HEK293 (cell line): ENCODE results near the gene OR4D9.

Experiments used
- CTCF ChIA-PET: fragments of 350-600 bp; formaldehyde crosslinking; extraction: SDS; loops from one replicate; lab custom pipeline; 2021; ENCODE audit warnings: antibody characterized with exemption; lab: Yijun Ruan, JAX
- POLR2A ChIA-PET: fragments of 300-600 bp; formaldehyde crosslinking; extraction: SDS; loops from one replicate; lab custom pipeline; 2020; ENCODE audit warnings: antibody characterized with exemption, inconsistent platforms; lab: Yijun Ruan, JAX
- H3K27ac ChIP-seq: fragments of 200-500 bp; sonication (Bioruptor generic); 2 replicates; pipeline ENCODE4 v1.5.1; 2014; ENCODE audit warnings: low read depth, low read length, control low read depth, inconsistent platforms; ENCODE audit errors: extremely low read depth
- H3K36me3 ChIP-seq, 2 experiments: fragments of 200-500 bp in 1 of 2; sonication (Bioruptor generic) in 1 of 2; 1 replicate in 1 of 2; 2 replicates in 1 of 2; pipeline ENCODE4 v1.5.1; 2014 to 2017; ENCODE audit warnings: inconsistent platforms in 2 of 2, low read length in 2 of 2; ENCODE audit not compliant: control insufficient read depth in 2 of 2, insufficient read depth in 1 of 2
- H3K4me1 ChIP-seq: fragments of 200-500 bp; sonication (Bioruptor generic); 2 replicates; pipeline ENCODE4 v1.5.1; 2014; ENCODE audit warnings: mild to moderate bottlenecking, low read length, inconsistent platforms; ENCODE audit not compliant: control insufficient read depth, insufficient read depth
- H3K4me3 ChIP-seq: 2 replicates; pipeline ENCODE4 v1.5.1; 2011; ENCODE audit warnings: low read depth, mild to moderate bottlenecking, control low read depth, low read length, moderate library complexity
- H3K9me3 ChIP-seq: fragments of 200-500 bp; sonication (Bioruptor generic); 2 replicates; pipeline ENCODE4 v1.5.1; 2014; ENCODE audit warnings: low read depth, low read length, inconsistent platforms; ENCODE audit not compliant: control insufficient read depth, insufficient read depth
- BCL11A ChIP-seq: fragments of 450-650 bp; formaldehyde crosslinking; IDR thresholded peaks from 2 replicates; pipeline ENCODE4 v1.5.1; 2016; ENCODE audit warnings: low read depth, missing biosample characterization, missing genetic modification characterization
- ELK4 ChIP-seq: IDR thresholded peaks from 2 replicates; pipeline ENCODE4 v1.6.1; 2011; ENCODE audit warnings: mild to moderate bottlenecking, low read depth, low read length, borderline replicate concordance
- FEZF1 ChIP-seq: fragments of 450-650 bp; formaldehyde crosslinking; IDR thresholded peaks from 2 replicates; pipeline ENCODE4 v1.5.1; 2016; ENCODE audit warnings: missing biosample characterization, missing genetic modification characterization
- SP2 ChIP-seq: fragments of 450-650 bp; formaldehyde crosslinking; IDR thresholded peaks from 2 replicates; pipeline ENCODE4 v1.5.1; 2016; ENCODE audit warnings: missing biosample characterization, missing genetic modification characterization
- ZBTB21 ChIP-seq: fragments of 450-650 bp; formaldehyde crosslinking; IDR thresholded peaks from 2 replicates; pipeline ENCODE4 v1.5.1; 2017; ENCODE audit warnings: missing biosample characterization, missing genetic modification characterization
- ZBTB7A ChIP-seq: fragments of 450-650 bp; formaldehyde crosslinking; IDR thresholded peaks from 2 replicates; pipeline ENCODE4 v1.5.1; 2016; ENCODE audit warnings: low read depth, missing biosample characterization, missing genetic modification characterization
- ZNF157 ChIP-seq: fragments of 450-650 bp; formaldehyde crosslinking; IDR thresholded peaks from 2 replicates; pipeline ENCODE4 v1.5.1; 2016; ENCODE audit warnings: missing biosample characterization, missing genetic modification characterization
- ZNF2 ChIP-seq: fragments of 450-650 bp; formaldehyde crosslinking; IDR thresholded peaks from 2 replicates; pipeline ENCODE4 v1.5.1; 2016; ENCODE audit warnings: missing biosample characterization, missing genetic modification characterization
- ZNF211 ChIP-seq: fragments of 450-650 bp; formaldehyde crosslinking; IDR thresholded peaks from 2 replicates; pipeline ENCODE4 v1.5.1; 2016; ENCODE audit warnings: low read depth, missing biosample characterization, missing genetic modification characterization
- ZNF239 ChIP-seq: fragments of 450-650 bp; formaldehyde crosslinking; IDR thresholded peaks from 2 replicates; pipeline ENCODE4 v1.5.1; 2016; ENCODE audit warnings: missing biosample characterization, missing genetic modification characterization
- ZNF335 ChIP-seq: fragments of 450-650 bp; formaldehyde crosslinking; conservative IDR thresholded peaks from 2 replicates; pipeline ENCODE4 v1.5.1; 2016; ENCODE audit warnings: missing biosample characterization, missing genetic modification characterization
- ZNF510 ChIP-seq: fragments of 450-650 bp; formaldehyde crosslinking; IDR thresholded peaks from 2 replicates; pipeline ENCODE4 v1.5.1; 2018; ENCODE audit warnings: mild to moderate bottlenecking, missing genetic modification characterization, missing biosample characterization; ENCODE audit not compliant: insufficient replicate concordance
- ZNF654 ChIP-seq: fragments of 450-650 bp; formaldehyde crosslinking; IDR thresholded peaks from 2 replicates; pipeline ENCODE4 v1.5.1; 2016; ENCODE audit warnings: low read depth, missing biosample characterization, missing genetic modification characterization
- TF ChIP-seq, protein P1 (sequence below): fragments of 450-650 bp; formaldehyde crosslinking; conservative IDR thresholded peaks from 2 replicates; pipeline ENCODE4 v1.5.1; 2016; ENCODE audit warnings: low read depth, missing biosample characterization, missing genetic modification characterization
- TF ChIP-seq, protein P2 (sequence below): fragments of 450-650 bp; formaldehyde crosslinking; IDR thresholded peaks from 2 replicates; pipeline ENCODE4 v1.5.1; 2016; ENCODE audit warnings: missing biosample characterization, missing genetic modification characterization
- TF ChIP-seq, protein P3 (sequence below): fragments of 450-650 bp; formaldehyde crosslinking; IDR thresholded peaks from 2 replicates; pipeline ENCODE4 v1.5.1; 2017; ENCODE audit warnings: missing biosample characterization, missing genetic modification characterization

OR4D9 gene

GRCh38 chr11:59528711-59529110 lies 17.4 kb downstream of the OR4D9 start:
- Histone ChIP-seq H3K4me1 (no peaks in the 10 kb centered on the region), H3K36me3 (no peaks in the 10 kb centered on the region), H3K4me3 (no peak overlapping the region), H3K9me3 (no peaks in the 10 kb centered on the region), H3K27ac (no peak overlapping the region)
- POLR2A ChIA-PET: no interaction called here
- CTCF ChIA-PET: interaction anchor here (0.6 kb wide), 1 partner anchor 216 kb away, joined by 6 read pairs; no protein-coding TSS in a partner anchor
- TF ChIP-seq ELK4 (no peak), ZNF157 (no peak), ZBTB7A (tag by site-specific recombination) (no peak), BCL11A (tag by site-specific recombination) (no peak), ZNF239 (tag by site-specific recombination) (no peak), ZNF2 (no peak), SP2 (tag by site-specific recombination) (no peak), ZBTB21 (tag by site-specific recombination) (no peak)
- TF ChIP-seq, protein P1, sequence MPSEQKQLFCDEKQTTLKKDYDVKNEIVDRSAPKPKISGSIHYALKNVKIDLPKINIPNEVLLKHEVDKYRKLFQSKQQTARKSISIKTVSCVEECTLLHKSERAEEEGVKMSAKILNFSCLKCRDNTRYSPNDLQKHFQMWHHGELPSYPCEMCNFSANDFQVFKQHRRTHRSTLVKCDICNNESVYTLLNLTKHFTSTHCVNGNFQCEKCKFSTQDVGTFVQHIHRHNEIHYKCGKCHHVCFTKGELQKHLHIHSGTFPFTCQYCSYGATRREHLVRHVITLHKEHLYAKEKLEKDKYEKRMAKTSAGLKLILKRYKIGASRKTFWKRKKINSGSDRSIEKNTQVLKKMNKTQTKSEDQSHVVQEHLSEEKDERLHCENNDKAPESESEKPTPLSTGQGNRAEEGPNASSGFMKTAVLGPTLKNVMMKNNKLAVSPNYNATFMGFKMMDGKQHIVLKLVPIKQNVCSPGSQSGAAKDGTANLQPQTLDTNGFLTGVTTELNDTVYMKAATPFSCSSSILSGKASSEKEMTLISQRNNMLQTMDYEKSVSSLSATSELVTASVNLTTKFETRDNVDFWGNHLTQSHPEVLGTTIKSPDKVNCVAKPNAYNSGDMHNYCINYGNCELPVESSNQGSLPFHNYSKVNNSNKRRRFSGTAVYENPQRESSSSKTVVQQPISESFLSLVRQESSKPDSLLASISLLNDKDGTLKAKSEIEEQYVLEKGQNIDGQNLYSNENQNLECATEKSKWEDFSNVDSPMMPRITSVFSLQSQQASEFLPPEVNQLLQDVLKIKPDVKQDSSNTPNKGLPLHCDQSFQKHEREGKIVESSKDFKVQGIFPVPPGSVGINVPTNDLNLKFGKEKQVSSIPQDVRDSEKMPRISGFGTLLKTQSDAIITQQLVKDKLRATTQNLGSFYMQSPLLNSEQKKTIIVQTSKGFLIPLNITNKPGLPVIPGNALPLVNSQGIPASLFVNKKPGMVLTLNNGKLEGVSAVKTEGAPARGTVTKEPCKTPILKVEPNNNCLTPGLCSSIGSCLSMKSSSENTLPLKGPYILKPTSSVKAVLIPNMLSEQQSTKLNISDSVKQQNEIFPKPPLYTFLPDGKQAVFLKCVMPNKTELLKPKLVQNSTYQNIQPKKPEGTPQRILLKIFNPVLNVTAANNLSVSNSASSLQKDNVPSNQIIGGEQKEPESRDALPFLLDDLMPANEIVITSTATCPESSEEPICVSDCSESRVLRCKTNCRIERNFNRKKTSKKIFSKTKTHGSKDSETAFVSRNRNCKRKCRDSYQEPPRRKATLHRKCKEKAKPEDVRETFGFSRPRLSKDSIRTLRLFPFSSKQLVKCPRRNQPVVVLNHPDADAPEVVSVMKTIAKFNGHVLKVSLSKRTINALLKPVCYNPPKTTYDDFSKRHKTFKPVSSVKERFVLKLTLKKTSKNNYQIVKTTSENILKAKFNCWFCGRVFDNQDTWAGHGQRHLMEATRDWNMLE: no peak

- ChIA-PET POLR2A (interaction anchor here (0.5 to 0.6 kb wide), 2 partner anchors 10 to 144 kb away, joined by 3 to 4 read pairs; no protein-coding TSS in a partner anchor), CTCF (no interaction called here)
- Histone ChIP-seq H3K4me1 (no peaks in the 10 kb centered on the region), H3K36me3 (no peaks in the 10 kb centered on the region), H3K4me3 (no peak overlapping the region), H3K27ac (no peak overlapping the region), H3K9me3 (no peaks in the 10 kb centered on the region)
- no peak for TF ChIP-seq ZNF211 (tag by site-specific recombination)
- TF ChIP-seq FEZF1: no peak
- TF ChIP-seq ELK4: no peak
- TF ChIP-seq, protein P2, sequence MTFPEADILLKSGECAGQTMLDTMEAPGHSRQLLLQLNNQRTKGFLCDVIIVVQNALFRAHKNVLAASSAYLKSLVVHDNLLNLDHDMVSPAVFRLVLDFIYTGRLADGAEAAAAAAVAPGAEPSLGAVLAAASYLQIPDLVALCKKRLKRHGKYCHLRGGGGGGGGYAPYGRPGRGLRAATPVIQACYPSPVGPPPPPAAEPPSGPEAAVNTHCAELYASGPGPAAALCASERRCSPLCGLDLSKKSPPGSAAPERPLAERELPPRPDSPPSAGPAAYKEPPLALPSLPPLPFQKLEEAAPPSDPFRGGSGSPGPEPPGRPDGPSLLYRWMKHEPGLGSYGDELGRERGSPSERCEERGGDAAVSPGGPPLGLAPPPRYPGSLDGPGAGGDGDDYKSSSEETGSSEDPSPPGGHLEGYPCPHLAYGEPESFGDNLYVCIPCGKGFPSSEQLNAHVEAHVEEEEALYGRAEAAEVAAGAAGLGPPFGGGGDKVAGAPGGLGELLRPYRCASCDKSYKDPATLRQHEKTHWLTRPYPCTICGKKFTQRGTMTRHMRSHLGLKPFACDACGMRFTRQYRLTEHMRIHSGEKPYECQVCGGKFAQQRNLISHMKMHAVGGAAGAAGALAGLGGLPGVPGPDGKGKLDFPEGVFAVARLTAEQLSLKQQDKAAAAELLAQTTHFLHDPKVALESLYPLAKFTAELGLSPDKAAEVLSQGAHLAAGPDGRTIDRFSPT (tag by site-specific recombination): no peak
- TF ChIP-seq, protein P3, sequence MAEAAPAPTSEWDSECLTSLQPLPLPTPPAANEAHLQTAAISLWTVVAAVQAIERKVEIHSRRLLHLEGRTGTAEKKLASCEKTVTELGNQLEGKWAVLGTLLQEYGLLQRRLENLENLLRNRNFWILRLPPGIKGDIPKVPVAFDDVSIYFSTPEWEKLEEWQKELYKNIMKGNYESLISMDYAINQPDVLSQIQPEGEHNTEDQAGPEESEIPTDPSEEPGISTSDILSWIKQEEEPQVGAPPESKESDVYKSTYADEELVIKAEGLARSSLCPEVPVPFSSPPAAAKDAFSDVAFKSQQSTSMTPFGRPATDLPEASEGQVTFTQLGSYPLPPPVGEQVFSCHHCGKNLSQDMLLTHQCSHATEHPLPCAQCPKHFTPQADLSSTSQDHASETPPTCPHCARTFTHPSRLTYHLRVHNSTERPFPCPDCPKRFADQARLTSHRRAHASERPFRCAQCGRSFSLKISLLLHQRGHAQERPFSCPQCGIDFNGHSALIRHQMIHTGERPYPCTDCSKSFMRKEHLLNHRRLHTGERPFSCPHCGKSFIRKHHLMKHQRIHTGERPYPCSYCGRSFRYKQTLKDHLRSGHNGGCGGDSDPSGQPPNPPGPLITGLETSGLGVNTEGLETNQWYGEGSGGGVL: no peak
- TF ChIP-seq ZNF335 (tag by site-specific recombination): no peak
- no peak for TF ChIP-seq ZNF654 (tag by site-specific recombination)
- TF ChIP-seq ZNF510: no peak
Measured at GRCh38 chr11:59532620-59533019, 21.3 kb downstream of the OR4D9 start.
